Activated CD8-positive, alpha-beta T cell treated with anti-CD3 and anti-CD28 coated beads, Interleukin-2, amount 10 ng/mL, durations not matched to agents 7 days and 5 days (primary cell): ENCODE results near the gene BRD7. TPM values are rescaled to one million over a fixed set of nuclear protein-coding genes. Genes with fewer than 3 reads are reported as not detected.

Experiments
- ATAC-seq: fragments of 150-1000 bp; cut with Tn5 transposase; one replicate; pipeline ENCODE4 v1.10.0; 2021; ENCODE audit warnings: moderate library complexity
- CTCF ChIA-PET: fragments of 350-600 bp; sonication (Branson Sonifier 250); formaldehyde crosslinking; loops from one replicate; lab custom pipeline; 2021; ENCODE audit warnings: antibody characterized with exemption; lab: Charles Lee
- POLR2A ChIA-PET: fragments of 350-600 bp; sonication (Branson Sonifier 250); formaldehyde crosslinking; loops from one replicate; lab custom pipeline; 2021; ENCODE audit warnings: antibody characterized with exemption; lab: Charles Lee
- DNase-seq: peaks from one replicate; pipeline ENCODE4 v3.0.0-alpha.2; 2020
- H3K27ac Mint-ChIP-seq: one replicate; pipeline ENCODE4 v1.8.0; 2021; ENCODE audit warnings: mild to moderate bottlenecking, mixed read lengths
- H3K27me3 Mint-ChIP-seq: one replicate; pipeline ENCODE4 v1.8.0; 2021; ENCODE audit warnings: low read depth, mixed read lengths
- H3K36me3 Mint-ChIP-seq: one replicate; pipeline ENCODE4 v1.8.0; 2021; ENCODE audit warnings: low read depth, mixed read lengths
- H3K4me1 Mint-ChIP-seq: one replicate; pipeline ENCODE4 v1.8.0; 2021; ENCODE audit warnings: low read depth, mixed read lengths
- H3K4me3 Mint-ChIP-seq: one replicate; pipeline ENCODE4 v1.8.0; 2021; ENCODE audit warnings: mild to moderate bottlenecking, mixed read lengths
- H3K9me3 Mint-ChIP-seq: one replicate; pipeline ENCODE4 v1.8.0; 2022; ENCODE audit warnings: mixed read lengths; ENCODE audit not compliant: insufficient read depth
- total RNA-seq, 2 experiments: library from RNA; stranded (reverse); gene quantifications; one replicate each; pipeline ENCODE4 v1.2.3, GENCODE V29; 2021

Gene BRD7
- total RNA-seq, 2 experiments from 2014 or later = 88.9 to 90.4 TPM

- Mint-ChIP-seq H3K27ac (no peak overlapping the region), H3K4me1 (peaks cover 61% of the 10 kb centered on the region), H3K36me3 (peaks cover 59% of the 10 kb centered on the region), H3K4me3 (no peak overlapping the region), H3K9me3 (no peaks in the 10 kb centered on the region), H3K27me3 (no peaks in the 10 kb centered on the region)
- CTCF ChIA-PET = interaction anchor here (15.0 kb wide), 1 partner anchor 23 kb away, joined by 439 read pairs; no protein-coding TSS in a partner anchor
- POLR2A ChIA-PET = interaction anchor here (1.3 kb wide), 1 partner anchor 10 kb away, joined by 3 read pairs; no protein-coding TSS in a partner anchor
- ATAC-seq (no peak), DNase-seq (no peak)
These were observed 36.2 kb downstream of the BRD7 start for GRCh38 chr16:50332599-50332998.

DNA sequence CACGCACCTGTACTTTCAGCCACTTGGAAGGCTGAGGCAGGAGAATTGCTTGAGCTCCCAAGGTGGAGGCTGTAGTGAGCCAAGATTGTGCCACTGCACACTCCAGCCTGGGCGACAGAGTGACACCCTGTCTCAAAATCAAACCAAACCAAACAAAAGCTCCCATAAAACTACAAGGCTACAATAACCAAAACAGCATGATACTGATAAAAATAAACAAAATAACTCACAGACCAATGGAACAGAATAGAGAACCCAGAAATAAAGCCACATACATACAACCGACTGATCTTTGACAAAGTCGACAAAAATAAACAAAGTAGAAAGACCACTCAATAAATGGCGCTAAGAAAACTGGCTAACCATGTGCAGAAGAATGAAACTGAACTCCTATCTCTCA, 37.2 kb downstream of the BRD7 start:
- Mint-ChIP-seq H3K4me3 (no peak overlapping the region), H3K4me1 (peaks cover 62% of the 10 kb centered on the region), H3K9me3 (no peaks in the 10 kb centered on the region), H3K27me3 (no peaks in the 10 kb centered on the region), H3K36me3 (peaks cover 63% of the 10 kb centered on the region), H3K27ac (no peak overlapping the region)
- ChIA-PET CTCF (interaction anchor here (1.0 to 15.0 kb wide), 3 partner anchors 9 to 118 kb away, joined by 3 to 439 read pairs (median 121); no protein-coding TSS in a partner anchor), POLR2A (interaction anchor here (1.3 kb wide), 1 partner anchor 11 kb away, joined by 3 read pairs; no protein-coding TSS in a partner anchor)
- no peak for DNase-seq
- no peak for ATAC-seq

GRCh38 chr16:50329446-50330189, 39.2 kb downstream of the BRD7 start:
- no peaks in the 10 kb centered on the region for H3K9me3 Mint-ChIP-seq
- peaks cover 72% of the 10 kb centered on the region for H3K36me3 Mint-ChIP-seq
- ChIA-PET POLR2A (interaction anchor here (0.6 to 4.8 kb wide), 5 partner anchors 9 to 344 kb away, joined by 3 to 38 read pairs (median 3); no protein-coding TSS in a partner anchor), CTCF (interaction anchor here (0.9 to 15.0 kb wide), 9 partner anchors 11 to 476 kb away, joined by 3 to 439 read pairs (median 31); no protein-coding TSS in a partner anchor)
- DNase-seq (no peak), ATAC-seq (no peak)
- no peak overlapping the region for H3K4me3 Mint-ChIP-seq
- no peaks in the 10 kb centered on the region for H3K27me3 Mint-ChIP-seq
- H3K27ac Mint-ChIP-seq = peak overlapping the region; percentile 47
- H3K4me1 Mint-ChIP-seq = peaks cover 56% of the 10 kb centered on the region

GRCh38 chr16:50326835-50327465, 41.8 kb downstream of the BRD7 start:
- H3K27me3 Mint-ChIP-seq = no peaks in the 10 kb centered on the region
- H3K27ac Mint-ChIP-seq = peak overlapping the region; percentile 78
- ChIA-PET CTCF (interaction anchor here (0.7 to 15.0 kb wide), 49 partner anchors 9 to 481 kb away, joined by 3 to 439 read pairs (median 5); partner anchors contain the start of genes ADCY7, CNEP1R1 and HEATR3), POLR2A (interaction anchor here (0.8 to 4.8 kb wide), 12 partner anchors 12 to 479 kb away, joined by 3 to 38 read pairs (median 4); partner anchors contain the start of gene SNX20)
- no peak overlapping the region for H3K4me3 Mint-ChIP-seq
- H3K36me3 Mint-ChIP-seq = peaks cover 72% of the 10 kb centered on the region
- peaks cover 62% of the 10 kb centered on the region for H3K4me1 Mint-ChIP-seq
- no peaks in the 10 kb centered on the region for H3K9me3 Mint-ChIP-seq
- peak; percentile 88 for DNase-seq
- peak; percentile 96 for ATAC-seq

DNA sequence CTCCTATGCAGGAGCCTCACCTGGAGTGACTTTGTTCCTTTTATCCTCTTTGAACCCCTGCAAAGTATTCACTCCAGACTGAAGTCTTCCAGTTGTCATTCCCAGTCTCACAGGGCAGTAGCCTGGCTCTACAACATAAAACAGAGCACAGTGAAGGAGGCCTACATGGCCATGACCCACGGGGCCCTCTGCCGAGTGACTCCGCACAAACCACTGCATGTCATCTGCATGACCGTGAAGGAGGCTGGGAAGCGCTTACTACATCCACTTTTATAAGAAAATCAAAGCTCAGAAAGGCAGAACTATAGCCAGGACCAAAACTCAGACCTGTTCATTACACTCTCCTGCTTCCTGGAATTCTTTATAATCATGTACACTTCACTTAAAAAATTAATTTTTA, 42.5 kb downstream of the BRD7 start:
- no peaks in the 10 kb centered on the region for H3K27me3 Mint-ChIP-seq
- H3K9me3 Mint-ChIP-seq = no peaks in the 10 kb centered on the region
- H3K27ac Mint-ChIP-seq = peak overlapping the region; percentile 22
- CTCF ChIA-PET = interaction anchor here (1.1 to 15.0 kb wide), 28 partner anchors 11 to 480 kb away, joined by 3 to 439 read pairs (median 11); partner anchors contain the start of genes ADCY7, CNEP1R1 and HEATR3
- peaks cover 72% of the 10 kb centered on the region for H3K36me3 Mint-ChIP-seq
- no peak for ATAC-seq
- H3K4me3 Mint-ChIP-seq = no peak overlapping the region
- DNase-seq = no peak
- POLR2A ChIA-PET = interaction anchor here (0.9 to 4.8 kb wide), 6 partner anchors 12 to 35 kb away, joined by 3 to 38 read pairs (median 5); no protein-coding TSS in a partner anchor
- H3K4me1 Mint-ChIP-seq = peaks cover 57% of the 10 kb centered on the region

DNA sequence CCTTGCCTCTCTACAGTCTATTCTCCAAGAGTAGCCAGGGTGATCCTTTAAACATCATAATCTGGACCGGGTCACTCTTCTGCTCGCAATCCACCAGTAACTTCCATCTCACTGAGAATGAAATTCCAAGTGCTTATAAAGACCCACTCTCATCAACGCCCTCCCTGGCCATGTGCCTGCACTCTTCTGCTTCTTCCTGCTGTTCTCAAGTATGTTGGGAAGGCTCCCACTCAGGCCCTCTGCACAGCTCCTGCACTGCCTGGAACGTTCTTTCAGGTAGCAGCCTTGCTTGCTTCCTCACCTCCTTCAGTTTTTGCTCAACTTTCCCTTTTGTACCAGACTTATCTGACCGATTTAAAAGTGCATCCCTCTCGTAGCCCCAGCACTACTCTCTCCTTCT, 44.4 kb downstream of the BRD7 start:
- Mint-ChIP-seq H3K27ac (peak overlapping the region; percentile 73), H3K4me3 (no peak overlapping the region), H3K27me3 (no peaks in the 10 kb centered on the region), H3K4me1 (peaks cover 44% of the 10 kb centered on the region), H3K9me3 (no peaks in the 10 kb centered on the region), H3K36me3 (peaks cover 78% of the 10 kb centered on the region)
- ChIA-PET POLR2A (no interaction called here), CTCF (interaction anchor here (0.7 to 15.0 kb wide), 10 partner anchors 9 to 482 kb away, joined by 3 to 439 read pairs (median 24); partner anchors contain the start of gene CNEP1R1)
- DNase-seq (no peak), ATAC-seq (no peak)

DNA sequence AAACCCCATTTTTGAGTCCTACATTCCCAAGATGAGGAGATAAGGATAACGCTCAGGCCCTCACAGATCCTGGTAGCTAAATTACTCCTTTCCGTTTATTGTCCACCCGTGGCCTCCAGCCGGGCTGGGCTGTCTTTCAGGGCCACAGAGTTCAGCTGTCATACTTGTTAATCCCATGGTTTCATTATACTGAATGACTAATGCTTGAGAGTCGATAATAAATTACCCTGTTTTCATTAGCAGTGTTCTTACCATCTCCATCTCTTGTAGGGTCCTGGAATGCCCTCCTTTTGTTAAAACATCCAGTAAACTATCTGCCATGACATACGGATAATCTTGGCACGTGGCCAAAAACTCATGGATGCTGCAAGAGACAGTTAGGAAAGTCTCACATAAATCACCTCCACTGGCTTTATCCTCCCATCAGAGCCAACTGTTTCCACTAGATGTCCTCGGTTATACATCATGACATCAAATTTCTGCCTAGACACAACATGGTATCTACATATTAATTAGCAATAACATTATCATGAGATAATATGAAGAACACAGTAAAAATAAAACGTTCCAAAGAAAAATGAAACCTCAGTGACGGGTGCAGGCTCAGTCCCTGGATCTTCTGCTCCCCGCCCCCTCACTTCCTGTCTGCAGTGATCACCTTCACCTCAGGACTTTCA, 45.3 kb downstream of the BRD7 start:
- H3K4me1 Mint-ChIP-seq = peaks cover 46% of the 10 kb centered on the region
- ATAC-seq = no peak

GRCh38 chr16:50322333-50322732, 46.5 kb downstream of the BRD7 start:
- Mint-ChIP-seq H3K4me3 (no peak overlapping the region), H3K4me1 (peaks cover 42% of the 10 kb centered on the region), H3K36me3 (peaks cover 78% of the 10 kb centered on the region), H3K27ac (no peak overlapping the region), H3K27me3 (no peaks in the 10 kb centered on the region), H3K9me3 (no peaks in the 10 kb centered on the region)
- ChIA-PET POLR2A (no interaction called here), CTCF (interaction anchor here (1.0 to 15.0 kb wide), 11 partner anchors 27 to 484 kb away, joined by 3 to 439 read pairs (median 4); no protein-coding TSS in a partner anchor)
- DNase-seq (no peak), ATAC-seq (no peak)

More for the DNA sequence above, 45.3 kb downstream of the BRD7 start:
- POLR2A ChIA-PET = no interaction called here
- Mint-ChIP-seq H3K9me3 (no peaks in the 10 kb centered on the region), H3K4me3 (no peak overlapping the region), H3K27me3 (no peaks in the 10 kb centered on the region), H3K36me3 (peaks cover 77% of the 10 kb centered on the region), H3K27ac (peak overlapping the region; percentile 73)
- no peak for DNase-seq
- CTCF ChIA-PET = interaction anchor here (0.7 to 15.0 kb wide), 11 partner anchors 9 to 483 kb away, joined by 3 to 439 read pairs (median 4); no protein-coding TSS in a partner anchor

GRCh38 chr16:50320310-50320709, 48.5 kb downstream of the BRD7 start:
- H3K27ac Mint-ChIP-seq = peak overlapping the region; percentile 16
- ATAC-seq (no peak), DNase-seq (no peak)
- H3K4me1 Mint-ChIP-seq = peaks cover 35% of the 10 kb centered on the region
- ChIA-PET CTCF (interaction anchor here (2.6 to 15.0 kb wide), 3 partner anchors 35 to 345 kb away, joined by 7 to 439 read pairs (median 17); no protein-coding TSS in a partner anchor), POLR2A (no interaction called here)
- H3K27me3 Mint-ChIP-seq = no peaks in the 10 kb centered on the region
- H3K4me3 Mint-ChIP-seq = no peak overlapping the region
- no peaks in the 10 kb centered on the region for H3K9me3 Mint-ChIP-seq
- H3K36me3 Mint-ChIP-seq = peaks cover 83% of the 10 kb centered on the region

DNA sequence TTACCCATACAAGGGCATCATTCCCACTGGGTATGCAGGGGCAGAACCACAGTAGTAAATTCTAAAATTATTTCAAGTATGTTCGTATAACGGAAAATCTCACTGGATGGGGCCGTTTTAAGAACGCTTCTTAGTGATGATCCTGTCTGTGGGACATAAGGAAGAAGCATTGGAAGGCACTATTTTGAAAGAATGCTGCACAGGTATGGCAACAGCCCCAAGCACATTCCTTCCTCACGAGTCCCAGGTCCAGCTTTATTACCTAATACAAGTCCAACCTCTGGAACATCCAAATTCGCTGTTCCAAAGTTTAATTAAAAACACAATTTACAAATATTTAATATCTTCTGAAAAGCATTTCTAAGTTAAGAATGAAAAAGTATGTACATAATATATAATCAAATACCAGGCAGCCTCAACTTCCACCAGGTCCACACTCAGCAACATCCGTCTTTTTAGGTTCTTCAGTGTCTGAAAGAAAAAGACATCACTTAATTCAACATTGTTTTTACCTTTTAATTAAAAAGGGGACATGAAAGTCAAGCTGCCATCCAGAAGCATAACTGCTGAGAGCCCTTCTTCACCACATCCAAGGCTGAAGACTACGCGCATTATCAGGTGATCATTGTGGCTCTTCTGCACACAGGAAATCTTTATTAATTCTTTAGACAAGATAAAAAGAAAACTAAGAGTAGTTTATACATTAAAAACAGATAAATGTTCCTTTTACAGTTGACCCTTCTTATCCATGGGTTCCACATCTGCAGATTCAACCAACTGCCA, 49.8 kb downstream of the BRD7 start:
- Mint-ChIP-seq H3K9me3 (no peaks in the 10 kb centered on the region), H3K4me1 (peaks cover 36% of the 10 kb centered on the region), H3K27me3 (no peaks in the 10 kb centered on the region), H3K27ac (peak overlapping the region; percentile 39), H3K36me3 (peaks cover 83% of the 10 kb centered on the region), H3K4me3 (no peak overlapping the region)
- ChIA-PET POLR2A (no interaction called here), CTCF (interaction anchor here (1.6 to 1.7 kb wide), 2 partner anchors 108 to 346 kb away, joined by 3 to 5 read pairs; no protein-coding TSS in a partner anchor)
- peak; percentile 33 for DNase-seq
- ATAC-seq = peak; percentile 41
